GM18520 (cell line): ENCODE results near the gene GRK3.
"Not testable (repeated sequence)": the region's sequence is repeated elsewhere in the genome, so short reads cannot be mapped to it uniquely, and the experiment has no call there.

Experiments used
- ATAC-seq: cut with Tn5 transposase; IDR thresholded peaks from one replicate; pipeline ENCODE4 v1.9.1; 2021; ENCODE audit not compliant: unreplicated experiment

GRK3 gene

GRCh38 chr22:25548866-25549464, 15.5 kb upstream of the GRK3 start:
- no peak for ATAC-seq

GRCh38 chr22:25551396-25551795, 13.1 kb upstream of the GRK3 start:
- ATAC-seq: no peak

GRCh38 chr22:25552405-25552804, 12.1 kb upstream of the GRK3 start:
- not testable (repeated sequence) for ATAC-seq

GRCh38 chr22:25553131-25553530, 11.3 kb upstream of the GRK3 start:
- no peak for ATAC-seq

GRCh38 chr22:25554238-25554671, 10.2 kb upstream of the GRK3 start:
- no peak for ATAC-seq

- ATAC-seq: no peak
Observed at GRCh38 chr22:25554689-25555088, 9.8 kb upstream of the GRK3 start.

GRCh38 chr22:25555586-25555985, 8.9 kb upstream of the GRK3 start:
- no peak for ATAC-seq

- ATAC-seq: no peak
Observed at GRCh38 chr22:25557218-25557617, 7.3 kb upstream of the GRK3 start.

GRCh38 chr22:25558341-25558740, 6.1 kb upstream of the GRK3 start:
- ATAC-seq: no peak

- ATAC-seq: not testable (repeated sequence)
Observed at GRCh38 chr22:25559910-25560309, 4.6 kb upstream of the GRK3 start.

GRCh38 chr22:25561182-25561581, 3.3 kb upstream of the GRK3 start:
- ATAC-seq: not testable (repeated sequence)

GRCh38 chr22:25561927-25562326, 2.5 kb upstream of the GRK3 start:
- ATAC-seq: not testable (repeated sequence)

GRCh38 chr22:25562966-25563760, 1.3 kb upstream of the GRK3 start:
- not testable (repeated sequence) for ATAC-seq

- ATAC-seq: no peak
Observed at GRCh38 chr22:25563761-25564319, 635 bp upstream of the GRK3 start.

GRCh38 chr22:25564979-25565677, 653 bp downstream of the GRK3 start:
- ATAC-seq: no peak

GRCh38 chr22:25566186-25566897, 1.9 kb downstream of the GRK3 start:
- no peak for ATAC-seq

- no peak for ATAC-seq
Observed at GRCh38 chr22:25566898-25567235, 2.4 kb downstream of the GRK3 start.

- no peak for ATAC-seq
Observed at GRCh38 chr22:25567251-25567675, 2.8 kb downstream of the GRK3 start.

GRCh38 chr22:25568066-25568465, 3.6 kb downstream of the GRK3 start:
- ATAC-seq: not testable (repeated sequence)

GRCh38 chr22:25569361-25569760, 4.9 kb downstream of the GRK3 start:
- no peak for ATAC-seq

- ATAC-seq: no peak
Observed at GRCh38 chr22:25569983-25570382, 5.5 kb downstream of the GRK3 start.
